GM12892 (cell line): ENCODE measurements around the gene NOC2L.

Source experiments
- DNase-seq: peaks from one replicate; pipeline ENCODE4 v3.0.0; 2011; ENCODE audit not compliant: insufficient read length
- FAIRE-seq: peaks from 2 replicates; lab custom pipeline; 2011; peaks lifted over from hg19 to GRCh38; lab: Jason Lieb, UNC
- POLR2A ChIP-seq: IDR thresholded peaks from 2 replicates; pipeline ENCODE4 v1.6.1; 2011; ENCODE audit warnings: low read depth, low read length, control low read depth
- POLR2AphosphoS5 ChIP-seq: IDR thresholded peaks from 2 replicates; pipeline ENCODE4 v1.6.1; 2011; ENCODE audit warnings: low read depth, low read length, control low read depth
- TAF1 ChIP-seq: IDR thresholded peaks from 2 replicates; pipeline ENCODE4 v1.6.1; 2011; ENCODE audit warnings: low read depth, mild to moderate bottlenecking, control low read depth, low read length, borderline replicate concordance

Gene NOC2L

GRCh38 chr1:918353-918752 is 40.7 kb downstream of the NOC2L start:
- no peak for DNase-seq
- FAIRE-seq = no peak
- no peak for TF ChIP-seq TAF1
- no peak for TF ChIP-seq POLR2A
- no peak for TF ChIP-seq POLR2AphosphoS5

DNA sequence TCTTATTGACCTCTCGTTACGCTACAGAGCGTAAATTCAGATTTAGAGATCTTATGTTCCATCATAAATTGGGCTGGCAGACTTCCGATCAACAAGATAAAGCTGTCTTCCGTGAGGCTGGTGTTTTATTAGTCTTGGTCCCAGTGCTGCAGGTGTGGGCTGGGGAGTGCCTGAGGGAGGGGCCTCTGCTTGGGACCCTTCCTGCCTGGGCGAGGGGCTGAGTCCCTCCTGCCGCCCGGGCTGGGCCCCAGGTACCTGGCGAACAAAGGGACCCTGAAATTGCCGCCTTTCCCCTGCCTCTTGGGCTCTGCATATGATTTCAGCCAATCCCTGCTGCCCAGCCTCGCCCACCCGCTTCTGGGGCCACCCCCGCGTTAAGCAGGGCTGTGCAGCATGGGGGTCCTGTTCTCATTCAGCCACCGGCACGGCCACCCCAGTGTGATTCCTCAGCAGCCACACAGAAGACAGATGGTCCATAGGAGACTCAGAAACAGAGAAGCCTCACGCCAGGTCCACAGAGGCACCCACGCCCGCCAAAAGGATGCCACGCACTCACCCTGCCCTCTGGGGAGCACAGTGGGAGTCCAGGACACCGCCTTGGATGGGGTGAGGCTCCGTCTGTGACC is 41.5 kb downstream of the NOC2L start:
- no peak for TF ChIP-seq POLR2AphosphoS5
- TF ChIP-seq TAF1 = no peak
- TF ChIP-seq POLR2A = no peak
- DNase-seq (no peak), FAIRE-seq (no peak)

DNA sequence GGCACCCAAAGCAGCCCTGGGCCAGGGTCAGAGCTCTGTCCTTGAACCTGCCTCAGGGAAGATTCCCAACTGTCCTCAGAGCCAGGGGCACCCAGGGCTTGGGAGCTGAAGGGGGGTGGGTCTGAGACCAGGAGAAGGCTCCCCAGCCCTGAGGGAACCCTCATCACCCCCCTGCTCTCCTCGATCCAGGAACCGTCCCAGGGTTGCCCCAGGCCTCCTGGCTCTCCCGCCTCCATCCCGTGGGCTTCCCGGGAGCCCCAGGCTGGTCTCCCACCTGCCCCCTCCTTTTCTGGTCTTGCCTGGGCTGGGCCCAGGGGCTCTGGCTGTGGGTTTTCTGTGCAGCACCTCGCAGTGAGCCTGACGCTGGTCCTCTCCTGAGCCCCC is 42.0 kb downstream of the NOC2L start:
- no peak for TF ChIP-seq POLR2A
- no peak for TF ChIP-seq POLR2AphosphoS5
- no peak for TF ChIP-seq TAF1
- no peak for DNase-seq
- no peak for FAIRE-seq

- no peak for DNase-seq
- FAIRE-seq = no peak
- TF ChIP-seq POLR2AphosphoS5 = no peak
- TF ChIP-seq TAF1 = no peak
- no peak for TF ChIP-seq POLR2A
Observed at GRCh38 chr1:916173-917075, 42.6 kb downstream of the NOC2L start.

- TF ChIP-seq POLR2AphosphoS5 = no peak
- no peak for TF ChIP-seq TAF1
- TF ChIP-seq POLR2A = no peak
- DNase-seq = no peak
- FAIRE-seq = no peak
Observed at GRCh38 chr1:915295-916172, 43.5 kb downstream of the NOC2L start.

DNA sequence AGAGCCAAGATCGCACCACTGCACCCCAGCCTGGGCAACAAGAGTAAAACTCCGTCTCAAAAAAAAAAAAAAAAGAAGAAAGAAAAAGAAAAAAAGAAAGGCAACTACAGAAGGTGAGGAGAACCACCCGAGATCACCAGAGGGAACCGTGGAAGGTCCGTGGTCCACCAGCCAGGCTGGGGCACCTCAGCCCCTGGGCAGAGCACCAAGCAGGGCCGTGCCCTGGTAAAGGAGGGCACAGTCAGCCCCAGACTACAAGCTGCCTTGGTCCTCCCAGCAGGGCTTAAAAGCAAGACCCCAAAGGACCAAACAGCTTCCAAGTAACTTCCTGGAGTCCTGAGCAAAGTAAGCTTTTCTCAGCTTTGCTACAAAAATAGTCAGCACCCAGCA is 44.2 kb downstream of the NOC2L start:
- DNase-seq (no peak), FAIRE-seq (no peak)
- no peak for TF ChIP-seq POLR2AphosphoS5
- no peak for TF ChIP-seq POLR2A
- TF ChIP-seq TAF1 = no peak

DNA sequence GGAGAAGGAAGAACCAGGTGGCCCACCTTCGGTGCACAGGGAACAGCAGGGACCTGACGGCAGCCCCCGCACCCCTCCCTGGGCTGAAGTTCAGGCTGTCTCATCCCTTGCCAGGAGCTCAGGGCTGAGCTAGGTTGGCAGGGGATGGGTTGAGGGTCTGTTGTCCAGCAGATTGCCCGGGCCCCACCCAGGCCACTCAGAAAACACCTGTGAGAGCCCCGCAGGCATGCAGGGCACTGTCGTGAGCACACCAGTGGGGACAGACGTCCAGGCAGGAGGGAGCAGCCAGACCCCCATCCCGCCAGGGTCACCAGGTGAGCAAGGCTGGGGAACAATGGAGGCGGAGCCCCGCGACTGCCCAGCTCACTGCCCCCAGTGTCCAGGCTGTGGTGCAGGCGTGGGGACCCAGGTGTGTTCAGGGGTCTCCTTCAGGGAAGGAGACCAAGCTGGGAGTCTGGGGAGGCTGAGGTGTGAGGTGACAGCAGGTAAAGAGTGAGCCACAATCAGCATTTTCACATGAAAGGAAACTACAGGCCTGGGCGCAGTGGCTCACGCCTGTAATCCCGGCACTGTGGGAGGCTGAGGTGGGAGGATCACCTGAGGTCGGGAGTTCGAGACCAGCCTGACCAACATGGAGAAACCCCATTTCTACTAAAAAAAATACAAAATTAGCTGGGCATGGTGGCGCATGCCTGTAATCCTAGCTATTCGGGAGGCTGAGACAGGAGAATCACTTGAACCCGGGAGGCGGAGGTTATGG is 44.7 kb downstream of the NOC2L start:
- TF ChIP-seq TAF1 (no peak), POLR2A (no peak), POLR2AphosphoS5 (no peak)
- FAIRE-seq (no peak), DNase-seq (no peak)

DNA sequence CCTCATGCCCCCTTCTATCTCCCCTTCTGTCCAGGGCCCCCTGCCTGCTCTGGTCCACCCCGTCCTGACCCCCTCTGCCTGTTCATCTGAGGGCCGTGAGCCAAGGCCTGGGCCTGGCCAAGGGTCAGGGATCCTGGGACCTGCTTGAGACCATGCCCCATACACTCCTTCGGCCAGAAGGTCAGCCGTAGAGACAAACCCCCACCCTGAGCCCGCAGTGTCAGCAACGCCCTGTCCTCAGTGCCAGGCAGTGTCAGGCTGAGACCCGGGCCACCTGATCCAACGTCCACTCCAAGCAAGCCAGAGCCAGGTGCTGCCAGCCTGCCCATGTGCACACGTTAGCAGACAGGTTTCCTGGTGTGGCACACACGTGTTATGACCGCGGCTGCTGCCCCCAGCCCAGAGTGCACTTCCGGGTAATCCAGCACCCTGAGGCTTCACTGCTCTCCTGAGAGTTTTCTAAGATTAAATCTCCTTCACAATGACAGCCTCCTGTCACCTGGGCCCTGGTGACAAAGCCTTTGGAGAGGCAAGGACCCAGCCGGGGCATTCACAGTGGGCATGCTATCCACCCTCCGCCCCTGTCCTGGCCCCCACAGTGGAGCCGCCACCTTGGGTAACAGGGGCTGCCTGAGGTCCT is 45.4 kb downstream of the NOC2L start:
- TF ChIP-seq POLR2AphosphoS5 (no peak), TAF1 (no peak), POLR2A (no peak)
- FAIRE-seq (no peak), DNase-seq (no peak)

DNA sequence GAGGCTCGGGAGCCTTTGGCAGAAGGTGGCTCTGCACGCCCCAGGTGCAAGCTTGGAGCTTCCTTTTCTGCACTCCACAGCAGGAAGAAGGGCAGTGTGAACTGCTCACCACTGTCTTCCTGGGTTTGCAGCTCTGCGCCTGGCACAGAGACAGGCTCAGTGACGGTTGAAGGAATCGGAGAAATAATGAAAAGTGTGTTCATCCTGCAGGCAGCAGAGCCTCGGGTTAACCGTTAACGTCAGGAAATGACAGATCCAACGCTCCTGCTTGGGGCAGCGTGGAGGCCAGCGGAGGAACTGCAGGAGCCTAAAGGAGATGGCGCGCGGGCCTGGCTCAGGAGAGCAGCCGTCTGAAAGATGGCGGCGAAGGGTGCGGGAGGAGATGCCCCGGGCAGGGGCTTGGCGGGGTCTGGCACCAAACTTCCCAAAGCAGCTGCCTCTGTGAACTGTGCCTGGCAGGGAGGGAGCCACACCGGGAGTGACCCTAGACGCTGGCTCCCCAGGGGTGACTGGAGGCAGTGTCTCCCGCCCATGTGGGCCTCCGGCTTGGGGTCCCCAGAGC is 46.2 kb downstream of the NOC2L start:
- no peak for DNase-seq
- no peak for FAIRE-seq
- TF ChIP-seq POLR2A (no peak), POLR2AphosphoS5 (no peak), TAF1 (no peak)

DNA sequence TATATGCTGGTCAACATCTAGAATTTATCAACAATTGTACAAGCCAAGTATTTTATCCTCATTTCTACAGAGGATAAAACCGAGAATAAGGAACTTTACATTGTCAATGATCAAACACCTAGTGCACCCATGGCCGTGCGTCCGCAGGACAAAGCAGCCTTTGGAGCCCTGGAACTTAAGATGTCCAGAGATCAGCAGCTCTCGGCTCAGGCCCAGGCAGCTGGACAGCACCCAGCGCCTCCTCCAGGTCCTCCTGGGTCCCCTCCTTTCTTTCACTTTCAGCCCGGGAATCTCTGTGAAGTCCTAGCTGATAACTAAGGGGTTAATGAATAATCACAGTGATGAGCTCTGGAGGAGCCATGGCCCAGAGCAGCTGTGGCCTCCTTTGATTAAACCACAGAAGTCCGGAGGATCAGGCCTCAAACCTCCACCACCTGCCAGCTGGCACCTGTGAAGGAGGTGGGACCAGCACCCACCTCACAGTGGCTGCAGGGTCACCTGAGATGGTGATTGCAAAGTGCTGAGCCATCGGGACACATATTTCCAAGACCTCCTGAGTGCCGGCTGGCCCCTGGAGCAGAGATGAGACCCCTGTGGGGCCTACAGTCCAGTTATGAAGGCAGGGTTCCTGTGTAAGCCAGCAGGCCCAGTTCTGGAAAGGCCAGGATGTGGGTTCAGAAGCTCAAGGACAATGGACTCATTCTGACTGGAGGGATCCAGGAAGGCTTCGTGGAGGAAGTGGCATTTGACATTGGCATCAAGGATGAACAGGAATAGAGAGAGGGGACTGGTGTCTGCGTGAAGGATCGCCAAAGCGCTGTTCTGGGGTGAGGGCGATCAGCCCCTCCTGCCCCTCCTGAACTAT is 46.9 kb downstream of the NOC2L start:
- no peak for TF ChIP-seq POLR2A
- no peak for DNase-seq
- no peak for FAIRE-seq
